ENCODE results near the gene COL8A2. TPM values are rescaled to one million over a fixed set of nuclear protein-coding genes. Genes with fewer than 3 reads are reported as not detected.
A peak's percentile ranks its signal among the peaks of the same experiment; 100 is the strongest.

Gene COL8A2
- total and polyA plus RNA-seq, 7 experiments from 2014 or later = 0.05 to 2.5 (median 0.20) TPM; not detected in 3

- peaks cover 12 to 20% (median 19%) of the 10 kb centered on the region in 7 donors for H3K4me1 Mint-ChIP-seq
- H3K36me3 Mint-ChIP-seq = peaks cover 0 to 4% (median 0%) of the 10 kb centered on the region in 5 donors
- CTCF ChIA-PET = interaction anchor here (0.6 to 1.1 kb wide), 3 partner anchors 12 to 198 kb away, joined by 3 read pairs; no protein-coding TSS in a partner anchor
Observed at GRCh38 chr1:36086529-36087232, 38.3 kb downstream of the COL8A2 start.

DNA sequence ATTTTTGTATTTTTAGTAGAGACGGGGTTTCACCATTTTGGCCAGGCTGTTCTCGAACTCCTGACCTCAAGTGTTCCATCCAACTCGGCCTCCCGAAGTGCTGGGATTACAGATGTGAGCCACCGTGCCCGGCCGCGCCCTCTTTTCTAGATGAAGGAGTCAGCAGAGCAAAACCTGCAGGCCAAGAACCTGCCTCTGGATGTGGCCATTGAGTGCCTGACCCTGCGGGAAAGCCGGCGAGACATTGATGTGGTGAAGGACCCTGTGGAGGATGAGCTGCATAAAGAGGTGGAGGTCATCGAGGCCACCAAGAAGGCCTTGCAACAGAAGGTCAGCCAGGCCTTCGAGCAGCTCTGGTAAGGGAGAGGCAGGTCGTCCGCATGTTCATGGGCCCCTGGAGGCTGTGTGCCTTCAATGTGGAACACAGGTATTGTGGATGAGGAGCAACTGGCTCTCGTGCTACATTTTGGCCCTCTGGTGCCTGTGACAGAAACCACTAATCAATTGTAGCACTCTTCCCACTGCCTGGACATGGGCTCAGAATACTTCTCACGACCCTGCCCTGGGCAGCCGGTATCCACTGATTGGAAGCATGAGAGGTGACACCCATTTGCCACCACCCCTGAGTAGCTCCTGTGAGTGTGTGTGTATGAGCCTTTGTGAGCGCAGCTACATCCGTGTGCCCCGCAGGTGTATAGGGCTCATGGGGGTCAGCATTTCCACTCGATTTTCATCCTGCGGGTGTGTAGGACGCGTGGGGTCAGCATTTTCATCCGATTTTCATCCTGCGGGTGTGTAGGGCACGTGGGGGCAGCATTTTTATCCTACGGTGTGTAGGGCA lies 39.1 kb downstream of the COL8A2 start:
- ATAC-seq (no peak), DNase-seq (peak in 1 of 9 donors; percentile 20)
- Histone ChIP-seq H3K4me3 (ENCODE audit: low read length) (no peak overlapping the region), H3K4me1 (ENCODE audit: control insufficient read depth in 2 of 2, insufficient read depth in 2 of 2, low read length in 2 of 2) (peaks cover 11 to 16% of the 10 kb centered on the region in 2 donors), H3K9me3 (ENCODE audit: control insufficient read depth in 2 of 3, low read length in 3 of 3) (no peaks in the 10 kb centered on the region), H3K27me3 (ENCODE audit: control insufficient read depth in 2 of 2, insufficient read depth in 2 of 2, low read length in 2 of 2) (peaks cover 0 to 5% of the 10 kb centered on the region in 2 donors), H3K27ac (ENCODE audit: low read depth, low read length) (no peak overlapping the region), H3K36me3 (ENCODE audit: control insufficient read depth in 2 of 3, insufficient read depth in 3 of 3, low read length in 3 of 3) (peaks cover 0 to 6% (median 0%) of the 10 kb centered on the region in 3 experiments)
- peak overlapping the region in 3 of 9 donors; percentile 23 to 51 (median 48) for H3K27ac Mint-ChIP-seq
- peaks cover 0 to 2% (median 0%) of the 10 kb centered on the region in 11 donors for H3K9me3 Mint-ChIP-seq
- peaks cover 0 to 4% (median 0%) of the 10 kb centered on the region in 5 donors for H3K36me3 Mint-ChIP-seq
- H3K4me1 Mint-ChIP-seq = peaks cover 11 to 16% (median 13%) of the 10 kb centered on the region in 7 donors
- ChIA-PET CTCF (interaction anchor here (0.6 to 1.1 kb wide), 3 partner anchors 13 to 197 kb away, joined by 3 read pairs; no protein-coding TSS in a partner anchor), POLR2A (interaction anchor here (0.6 kb wide), 1 partner anchor 268 kb away, joined by 6 read pairs; no protein-coding TSS in a partner anchor)
- peaks cover 20 to 33% (median 32%) of the 10 kb centered on the region in 5 donors for H3K27me3 Mint-ChIP-seq
- peak overlapping the region in 7 of 10 donors; percentile 18 to 45 (median 32) for H3K4me3 Mint-ChIP-seq
- intact Hi-C loops (cut with micrococcal nuclease) = loop anchor here (5.0 kb wide), 3 partner anchors 311 to 1606 kb away; partner anchors contain the start of genes CDCA8 (in 1 of the 2), KIAA0319L (in 1 of the 2), LSM10 (in 1 of the 2) and NCDN (in 1 of the 2)

More at GRCh38 chr1:36086529-36087232, 38.3 kb downstream of the COL8A2 start:
- H3K4me3 ChIP-seq (ENCODE audit: low read length) = no peak overlapping the region
- peaks cover 0 to 2% (median 0%) of the 10 kb centered on the region in 11 donors for H3K9me3 Mint-ChIP-seq
- no peak overlapping the region for H3K27ac ChIP-seq (ENCODE audit: low read depth, low read length)
- H3K4me1 ChIP-seq (ENCODE audit: control insufficient read depth in 2 of 2, insufficient read depth in 2 of 2, low read length in 2 of 2) = peaks cover 11 to 16% of the 10 kb centered on the region in 2 donors
- POLR2A ChIA-PET = interaction anchor here (1.2 kb wide), 1 partner anchor 138 kb away, joined by 4 read pairs; the partner anchor contains the start of gene THRAP3
- ATAC-seq (no peak), DNase-seq (peak in 1 of 9 donors; percentile 20)
- H3K4me3 Mint-ChIP-seq = peak overlapping the region; percentile 6 to 96 (median 56)
- peaks cover 20 to 32% (median 27%) of the 10 kb centered on the region in 5 donors for H3K27me3 Mint-ChIP-seq
- H3K27me3 ChIP-seq (ENCODE audit: control insufficient read depth in 2 of 2, insufficient read depth in 2 of 2, low read length in 2 of 2) = peaks cover 0 to 5% of the 10 kb centered on the region in 2 donors
- H3K36me3 ChIP-seq (ENCODE audit: control insufficient read depth in 2 of 3, insufficient read depth in 3 of 3, low read length in 3 of 3) = peaks cover 0 to 13% (median 0%) of the 10 kb centered on the region in 3 experiments
- intact Hi-C loops (cut with micrococcal nuclease) = loop anchor here (5.0 kb wide), 3 partner anchors 311 to 1606 kb away; partner anchors contain the start of genes CDCA8 (in 1 of the 2), KIAA0319L (in 1 of the 2), LSM10 (in 1 of the 2) and NCDN (in 1 of the 2)
- no peaks in the 10 kb centered on the region for H3K9me3 ChIP-seq (ENCODE audit: control insufficient read depth in 2 of 3, low read length in 3 of 3)
- H3K27ac Mint-ChIP-seq = peak overlapping the region in 5 of 9 donors; percentile 23 to 87 (median 55)

GRCh38 chr1:36085126-36085525 lies 39.9 kb downstream of the COL8A2 start:
- ChIA-PET POLR2A (interaction anchor here (0.6 kb wide), 1 partner anchor 268 kb away, joined by 6 read pairs; no protein-coding TSS in a partner anchor), CTCF (interaction anchor here (1.5 kb wide), 1 partner anchor 201 kb away, joined by 3 read pairs; no protein-coding TSS in a partner anchor)
- H3K9me3 Mint-ChIP-seq = peaks cover 0 to 2% (median 0%) of the 10 kb centered on the region in 11 donors
- Histone ChIP-seq H3K9me3 (ENCODE audit: control insufficient read depth in 2 of 3, low read length in 3 of 3) (no peaks in the 10 kb centered on the region), H3K4me1 (ENCODE audit: control insufficient read depth in 2 of 2, insufficient read depth in 2 of 2, low read length in 2 of 2) (peaks cover 11 to 13% of the 10 kb centered on the region in 2 donors), H3K27ac (ENCODE audit: low read depth, low read length) (no peak overlapping the region), H3K36me3 (ENCODE audit: control insufficient read depth in 2 of 3, insufficient read depth in 3 of 3, low read length in 3 of 3) (peaks cover 0 to 6% (median 0%) of the 10 kb centered on the region in 3 experiments), H3K27me3 (ENCODE audit: control insufficient read depth in 2 of 2, insufficient read depth in 2 of 2, low read length in 2 of 2) (peaks cover 0 to 5% of the 10 kb centered on the region in 2 donors), H3K4me3 (ENCODE audit: low read length) (no peak overlapping the region)
- ATAC-seq (no peak), DNase-seq (peak in 1 of 9 donors; percentile 19)
- peaks cover 20 to 37% (median 32%) of the 10 kb centered on the region in 5 donors for H3K27me3 Mint-ChIP-seq
- H3K4me1 Mint-ChIP-seq = peaks cover 9 to 14% (median 10%) of the 10 kb centered on the region in 7 donors
- peaks cover 0 to 4% (median 0%) of the 10 kb centered on the region in 5 donors for H3K36me3 Mint-ChIP-seq
- no peak overlapping the region for H3K27ac Mint-ChIP-seq
- no peak overlapping the region for H3K4me3 Mint-ChIP-seq
- intact Hi-C loops (cut with micrococcal nuclease) = loop anchor here (5.0 kb wide), 3 partner anchors 312 to 1607 kb away; partner anchors contain the start of genes CDCA8 (in 1 of the 2), KIAA0319L (in 1 of the 2), LSM10 (in 1 of the 2) and NCDN (in 1 of the 2)

- Mint-ChIP-seq H3K27ac (no peak overlapping the region), H3K4me3 (peak overlapping the region in 4 of 10 donors; percentile 6 to 44 (median 22)), H3K36me3 (peaks cover 0 to 2% (median 0%) of the 10 kb centered on the region in 5 donors), H3K27me3 (peaks cover 20 to 37% (median 32%) of the 10 kb centered on the region in 5 donors), H3K4me1 (peaks cover 4 to 9% (median 5%) of the 10 kb centered on the region in 7 donors), H3K9me3 (peaks cover 0 to 2% (median 0%) of the 10 kb centered on the region in 11 donors)
- POLR2A ChIA-PET = interaction anchor here (0.6 kb wide), 1 partner anchor 185 kb away, joined by 3 read pairs; no protein-coding TSS in a partner anchor
- CTCF ChIA-PET = interaction anchor here (1.5 kb wide), 1 partner anchor 201 kb away, joined by 3 read pairs; no protein-coding TSS in a partner anchor
- H3K36me3 ChIP-seq (ENCODE audit: control insufficient read depth in 2 of 3, insufficient read depth in 3 of 3, low read length in 3 of 3) = peaks cover 0 to 6% (median 0%) of the 10 kb centered on the region in 3 experiments
- H3K9me3 ChIP-seq (ENCODE audit: control insufficient read depth in 2 of 3, low read length in 3 of 3) = no peaks in the 10 kb centered on the region
- ATAC-seq = no peak
- intact Hi-C loops (cut with micrococcal nuclease) = loop anchor here (5.0 kb wide), 3 partner anchors 313 to 1608 kb away; partner anchors contain the start of genes CDCA8 (in 1 of the 2), KIAA0319L (in 1 of the 2), LSM10 (in 1 of the 2) and NCDN (in 1 of the 2)
- peaks cover 8% of the 10 kb centered on the region in 2 donors for H3K4me1 ChIP-seq (ENCODE audit: control insufficient read depth in 2 of 2, insufficient read depth in 2 of 2, low read length in 2 of 2)
- peak in 1 of 9 donors; percentile 21 for DNase-seq
- no peak overlapping the region for H3K4me3 ChIP-seq (ENCODE audit: low read length)
- H3K27me3 ChIP-seq (ENCODE audit: control insufficient read depth in 2 of 2, insufficient read depth in 2 of 2, low read length in 2 of 2) = peaks cover 0 to 5% of the 10 kb centered on the region in 2 donors
- H3K27ac ChIP-seq (ENCODE audit: low read depth, low read length) = no peak overlapping the region
Observed at GRCh38 chr1:36084497-36085115, 40.4 kb downstream of the COL8A2 start.

DNA sequence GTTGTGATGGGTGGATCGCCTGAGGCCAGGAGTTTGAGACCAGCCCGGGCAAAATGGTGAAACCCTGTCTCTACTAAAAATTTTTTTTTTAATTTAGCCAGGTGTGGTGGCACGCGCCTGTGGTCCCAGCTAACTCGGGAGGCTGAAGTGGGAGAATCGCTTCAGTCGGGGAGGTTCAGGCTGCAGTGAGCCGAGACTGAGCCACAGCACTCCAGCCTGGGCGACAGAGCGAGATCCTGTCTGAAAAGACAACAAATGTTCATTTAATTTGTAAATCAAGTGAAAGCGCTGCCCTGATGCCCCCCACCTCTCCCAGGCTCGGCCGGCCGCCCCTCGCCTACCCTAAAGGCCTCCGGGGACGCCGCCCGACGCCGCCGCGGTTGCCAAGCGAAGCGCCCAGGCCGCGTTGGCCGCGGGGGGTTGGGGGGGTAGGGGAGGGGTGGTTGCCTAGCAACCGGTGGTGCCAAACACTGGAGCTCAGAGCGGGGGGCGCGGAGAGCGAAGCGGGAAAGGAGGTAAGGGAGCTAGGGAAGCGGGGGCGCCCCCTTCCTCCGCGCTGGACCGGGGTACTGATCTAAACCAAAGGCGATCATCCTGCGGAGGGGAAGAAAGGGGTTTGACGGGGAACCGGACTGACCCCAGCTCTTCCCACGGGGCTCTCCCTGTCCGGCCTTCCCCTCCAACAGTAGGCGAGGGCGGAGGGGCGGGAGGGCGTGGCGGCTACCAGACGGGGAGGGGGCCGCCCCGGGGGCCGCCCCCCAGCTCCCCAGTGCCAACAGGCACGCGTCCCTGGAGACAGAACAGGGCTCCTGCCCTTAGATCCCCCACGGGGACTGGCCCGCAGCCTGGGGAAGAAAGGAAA lies 41.2 kb downstream of the COL8A2 start, which contains the start of gene TEKT2:
Gene TEKT2, plus strand, starts transcription at position 460 of the 862 bp plus-strand sequence. CDS start 828 bp downstream, outside the sequence.
- Mint-ChIP-seq H3K4me3 (peak within 1 kb of the TSS in 4 of 10 donors; percentile 10 to 49 (median 40)), H3K27ac (no peak within 1 kb of the TSS), H3K36me3 (no peaks in the 10 kb centered on the region), H3K4me1 (peaks cover 0 to 4% (median 0%) of the 10 kb centered on the region in 7 donors), H3K9me3 (no peaks in the 10 kb centered on the region), H3K27me3 (peaks cover 20 to 42% (median 32%) of the 10 kb centered on the region in 5 donors)
- intact Hi-C loops (cut with micrococcal nuclease) = no loop called here
- DNase-seq = no peak
- no peak within 1 kb of the TSS for H3K4me3 ChIP-seq (ENCODE audit: low read length)
- H3K9me3 ChIP-seq (ENCODE audit: control insufficient read depth in 2 of 3, low read length in 3 of 3) = no peaks in the 10 kb centered on the region
- no peak for ATAC-seq
- no peak within 1 kb of the TSS for H3K27ac ChIP-seq (ENCODE audit: low read depth, low read length)
- H3K27me3 ChIP-seq (ENCODE audit: control insufficient read depth in 2 of 2, insufficient read depth in 2 of 2, low read length in 2 of 2) = peaks cover 0 to 5% of the 10 kb centered on the region in 2 donors
- peaks cover 0 to 2% (median 0%) of the 10 kb centered on the region in 3 experiments for H3K36me3 ChIP-seq (ENCODE audit: control insufficient read depth in 2 of 3, insufficient read depth in 3 of 3, low read length in 3 of 3)
- CTCF ChIA-PET = interaction anchor here (1.5 kb wide), 1 partner anchor 202 kb away, joined by 3 read pairs; no protein-coding TSS in a partner anchor
- peaks cover 4 to 5% of the 10 kb centered on the region in 2 donors for H3K4me1 ChIP-seq (ENCODE audit: control insufficient read depth in 2 of 2, insufficient read depth in 2 of 2, low read length in 2 of 2)
- POLR2A ChIA-PET = interaction anchor here (0.6 kb wide), 1 partner anchor 185 kb away, joined by 3 read pairs; no protein-coding TSS in a partner anchor

Data from naive thymus-derived CD4-positive, alpha-beta T cell (primary cell).